DMS53 treated with DMSO at 0.1 percent for 48 hours (cell line): ENCODE results near the gene PDPK1.
"Not testable (repeated sequence)": the region's sequence is repeated elsewhere in the genome, so short reads cannot be mapped to it uniquely, and the experiment has no call there.

Experiments used
- DNase-seq: peaks from one replicate; lab custom pipeline; 2025; ENCODE audit not compliant: unreplicated experiment; lab: John Stamatoyannopoulos, UW

Gene PDPK1

GRCh38 chr16:2539845-2540458, 2.1 kb downstream of the PDPK1 start:
- DNase-seq: not testable (repeated sequence)

- not testable (repeated sequence) for DNase-seq
These were observed 3.1 kb downstream of the PDPK1 start for GRCh38 chr16:2540912-2541311.

- DNase-seq: not testable (repeated sequence)
These were observed 3.6 kb downstream of the PDPK1 start for GRCh38 chr16:2541409-2541808.

GRCh38 chr16:2543771-2544170, 6.0 kb downstream of the PDPK1 start:
- not testable (repeated sequence) for DNase-seq

- not testable (repeated sequence) for DNase-seq
These were observed 12.6 kb downstream of the PDPK1 start for GRCh38 chr16:2550283-2550878.

- DNase-seq: not testable (repeated sequence)
These were observed 13.6 kb downstream of the PDPK1 start for GRCh38 chr16:2551420-2551889.

GRCh38 chr16:2554709-2555425, 17.0 kb downstream of the PDPK1 start:
- not testable (repeated sequence) for DNase-seq

GRCh38 chr16:2557150-2557549, 19.3 kb downstream of the PDPK1 start:
- not testable (repeated sequence) for DNase-seq

- not testable (repeated sequence) for DNase-seq
These were observed 22.4 kb downstream of the PDPK1 start for GRCh38 chr16:2560131-2560797.

GRCh38 chr16:2560798-2561133, 22.9 kb downstream of the PDPK1 start:
- not testable (repeated sequence) for DNase-seq

GRCh38 chr16:2567506-2567905, 29.7 kb downstream of the PDPK1 start:
- DNase-seq: not testable (repeated sequence)

GRCh38 chr16:2568573-2568972, 30.8 kb downstream of the PDPK1 start:
- not testable (repeated sequence) for DNase-seq

GRCh38 chr16:2572704-2573103, 34.9 kb downstream of the PDPK1 start:
- not testable (repeated sequence) for DNase-seq

GRCh38 chr16:2575839-2576238, 38.0 kb downstream of the PDPK1 start:
- DNase-seq: not testable (repeated sequence)

GRCh38 chr16:2577044-2577443, 39.2 kb downstream of the PDPK1 start:
- not testable (repeated sequence) for DNase-seq

GRCh38 chr16:2578905-2579304, 41.1 kb downstream of the PDPK1 start:
- DNase-seq: not testable (repeated sequence)

- not testable (repeated sequence) for DNase-seq
These were observed 42.3 kb downstream of the PDPK1 start for GRCh38 chr16:2580143-2580542.

- DNase-seq: not testable (repeated sequence)
These were observed 43.0 kb downstream of the PDPK1 start for GRCh38 chr16:2580818-2581217.

GRCh38 chr16:2584729-2585650, 47.2 kb downstream of the PDPK1 start:
- no peak for DNase-seq

- no peak for DNase-seq
These were observed 47.8 kb downstream of the PDPK1 start for GRCh38 chr16:2585651-2586081.
